ENCODE results near the gene ABHD14A.

The ABHD14A gene

GRCh38 chr3:51942603-51943450 is 32.0 kb upstream of the ABHD14A start:
- Histone ChIP-seq H3F3A (ENCODE audit: insufficient read depth, low read length) (no peaks in the 10 kb centered on the region), H3K4me1 (ENCODE audit: insufficient read depth, low read length, severe bottlenecking) (peaks cover 29% of the 10 kb centered on the region), H3K9ac (ENCODE audit: low read length) (peak overlapping the region; percentile 74), H3K4me3 (ENCODE audit: low read depth, low read length, poor library complexity, severe bottlenecking) (peak overlapping the region; percentile 62), H3K4me2 (ENCODE audit: low read length) (peak overlapping the region; percentile 78), H3K36me3 (ENCODE audit: insufficient read depth, low read length) (peaks cover 8% of the 10 kb centered on the region; the same call in 1 of the 2 replicates), H3K27me3 (ENCODE audit: insufficient read depth, low read length) (no peaks in the 10 kb centered on the region), H4K20me1 (ENCODE audit: insufficient read depth, low read length) (no peaks in the 10 kb centered on the region), H3K9me2 (ENCODE audit: low read depth, low read length) (no peaks in the 10 kb centered on the region), H3K27ac (ENCODE audit: low read depth, low read length, poor library complexity, severe bottlenecking) (no peak overlapping the region), H3K9me3 (ENCODE audit: low read length) (no peaks in the 10 kb centered on the region), H2AFZ (ENCODE audit: low read length) (no peak overlapping the region), H3K79me2 (ENCODE audit: insufficient read depth, low read length) (peaks cover 7% of the 10 kb centered on the region; the same call in 1 of the 2 replicates)
- TF ChIP-seq CTCF (IDR thresholded peaks at IDR 0.05; ENCODE audit: low read length) (no peak), EZH2 (IDR thresholded peaks at IDR 0.05; ENCODE audit: borderline replicate concordance, low read length) (no peak)

GRCh38 chr3:51943451-51944391 is 31.1 kb upstream of the ABHD14A start:
- Histone ChIP-seq H3K4me2 (ENCODE audit: low read length) (no peak overlapping the region), H3K4me3 (ENCODE audit: low read depth, low read length, poor library complexity, severe bottlenecking) (no peak overlapping the region), H3K9me2 (ENCODE audit: low read depth, low read length) (no peaks in the 10 kb centered on the region), H3F3A (ENCODE audit: insufficient read depth, low read length) (no peaks in the 10 kb centered on the region), H3K9ac (ENCODE audit: low read length) (no peak overlapping the region), H3K79me2 (ENCODE audit: insufficient read depth, low read length) (peaks cover 7% of the 10 kb centered on the region; the same call in 1 of the 2 replicates), H2AFZ (ENCODE audit: low read length) (no peak overlapping the region), H4K20me1 (ENCODE audit: insufficient read depth, low read length) (no peaks in the 10 kb centered on the region), H3K27ac (ENCODE audit: low read depth, low read length, poor library complexity, severe bottlenecking) (no peak overlapping the region), H3K4me1 (ENCODE audit: insufficient read depth, low read length, severe bottlenecking) (peaks cover 29% of the 10 kb centered on the region), H3K27me3 (ENCODE audit: insufficient read depth, low read length) (no peaks in the 10 kb centered on the region), H3K36me3 (ENCODE audit: insufficient read depth, low read length) (peaks cover 5% of the 10 kb centered on the region; the same call in 1 of the 2 replicates), H3K9me3 (ENCODE audit: low read length) (no peaks in the 10 kb centered on the region)
- no peak for TF ChIP-seq EZH2 (IDR thresholded peaks at IDR 0.05; ENCODE audit: borderline replicate concordance, low read length)

GRCh38 chr3:51944451-51945021 is 30.3 kb upstream of the ABHD14A start:
- no peaks in the 10 kb centered on the region for H3K9me3 ChIP-seq (ENCODE audit: low read length)
- H3K4me1 ChIP-seq (ENCODE audit: insufficient read depth, low read length, severe bottlenecking): peaks cover 27% of the 10 kb centered on the region
- TF ChIP-seq EZH2 (IDR thresholded peaks at IDR 0.05; ENCODE audit: borderline replicate concordance, low read length): no peak
- H3K79me2 ChIP-seq (ENCODE audit: insufficient read depth, low read length): peaks cover 7% of the 10 kb centered on the region; the same call in 1 of the 2 replicates
- H2AFZ ChIP-seq (ENCODE audit: low read length): no peak overlapping the region
- no peaks in the 10 kb centered on the region for H3F3A ChIP-seq (ENCODE audit: insufficient read depth, low read length)
- no peak overlapping the region for H3K4me3 ChIP-seq (ENCODE audit: low read depth, low read length, poor library complexity, severe bottlenecking)
- H3K27me3 ChIP-seq (ENCODE audit: insufficient read depth, low read length): no peaks in the 10 kb centered on the region
- no peaks in the 10 kb centered on the region for H3K9me2 ChIP-seq (ENCODE audit: low read depth, low read length)
- H3K9ac ChIP-seq (ENCODE audit: low read length): no peak overlapping the region
- no peak overlapping the region for H3K4me2 ChIP-seq (ENCODE audit: low read length)
- no peaks in the 10 kb centered on the region for H4K20me1 ChIP-seq (ENCODE audit: insufficient read depth, low read length)
- no peak overlapping the region for H3K27ac ChIP-seq (ENCODE audit: low read depth, low read length, poor library complexity, severe bottlenecking)
- H3K36me3 ChIP-seq (ENCODE audit: insufficient read depth, low read length): no peaks in the 10 kb centered on the region
